ENCODE results near the gene PRPF38A. TPM values are rescaled to one million over a fixed set of nuclear protein-coding genes. Genes with fewer than 3 reads are reported as not detected.

PRPF38A gene
- total RNA-seq (2013) = 25.4 TPM
- polyA plus RNA-seq (10 to 100 TPM; 19.7 to 30.9 (median 25.2) TPM), polyA minus RNA-seq (9.0 and 15.7 TPM in 2 replicates), total RNA-seq (15.6 to 55.6 (median 44.5) reads per million in 11 experiments)

- peak within 1 kb of the TSS; percentile 98 for H2AFZ ChIP-seq (ENCODE audit: insufficient read depth, low read depth, low read length, poor library complexity, severe bottlenecking)
- H3K27ac ChIP-seq (ENCODE audit: low read depth in 1 of 2, low read length in 2 of 2) = peak within 1 kb of the TSS; percentile 90 to 99
- no peaks in the 10 kb centered on the region for H3K9me3 ChIP-seq (replicated peaks in 1 of 2; ENCODE audit: control insufficient read depth in 1 of 2, insufficient read depth in 1 of 2, low read length in 2 of 2)
- H3K4me3 ChIP-seq (replicated peaks in 1 of 3; ENCODE audit: low read depth in 2 of 3, low read length in 3 of 3) = peak within 1 kb of the TSS; percentile 98 to 99 (median 98)
- peaks cover 27 to 32% of the 10 kb centered on the region in 2 donors for H3K4me1 ChIP-seq (ENCODE audit: control insufficient read depth in 1 of 2, insufficient read depth in 2 of 2, low read length in 2 of 2)
- peak within 1 kb of the TSS; percentile 98 to 99 (median 98) for H3K27ac Mint-ChIP-seq
- peak within 1 kb of the TSS; percentile 90 for H3K9ac ChIP-seq (ENCODE audit: insufficient read depth, low read length, poor library complexity, severe bottlenecking)
- H3K9me3 Mint-ChIP-seq = peaks cover 0 to 3% (median 0%) of the 10 kb centered on the region in 7 donors
- H4K20me1 ChIP-seq (ENCODE audit: insufficient read depth, low read length) = no peaks in the 10 kb centered on the region
- under 1% methylated on average over 37 of the region's 57 CpGs for WGBS (ENCODE audit: insufficient coverage)
- H3K4me3 Mint-ChIP-seq = peak within 1 kb of the TSS; percentile 100
- no peaks in the 10 kb centered on the region for H3K27me3 ChIP-seq (ENCODE audit: control insufficient read depth in 2 of 2, insufficient read depth in 2 of 2, low read length in 2 of 2)
- peak; percentile 94 to 97 (median 96) for DNase-seq
- peaks cover 27 to 49% of the 10 kb centered on the region in 2 donors for H3K36me3 Mint-ChIP-seq
- peaks cover 0 to 1% (median 0%) of the 10 kb centered on the region in 3 donors for H3K27me3 Mint-ChIP-seq (ENCODE audit: low read depth in 3 of 3)
- H3K4me1 Mint-ChIP-seq = peaks cover 30% of the 10 kb centered on the region
- H3K36me3 ChIP-seq (replicated peaks in 1 of 2; ENCODE audit: control insufficient read depth in 1 of 2, insufficient read depth in 2 of 2, low read length in 2 of 2) = peaks cover 21 to 49% of the 10 kb centered on the region in 2 donors
- peaks cover 88% of the 10 kb centered on the region for H3K79me2 ChIP-seq (ENCODE audit: insufficient read depth, low read length)
- TF ChIP-seq, protein P1, sequence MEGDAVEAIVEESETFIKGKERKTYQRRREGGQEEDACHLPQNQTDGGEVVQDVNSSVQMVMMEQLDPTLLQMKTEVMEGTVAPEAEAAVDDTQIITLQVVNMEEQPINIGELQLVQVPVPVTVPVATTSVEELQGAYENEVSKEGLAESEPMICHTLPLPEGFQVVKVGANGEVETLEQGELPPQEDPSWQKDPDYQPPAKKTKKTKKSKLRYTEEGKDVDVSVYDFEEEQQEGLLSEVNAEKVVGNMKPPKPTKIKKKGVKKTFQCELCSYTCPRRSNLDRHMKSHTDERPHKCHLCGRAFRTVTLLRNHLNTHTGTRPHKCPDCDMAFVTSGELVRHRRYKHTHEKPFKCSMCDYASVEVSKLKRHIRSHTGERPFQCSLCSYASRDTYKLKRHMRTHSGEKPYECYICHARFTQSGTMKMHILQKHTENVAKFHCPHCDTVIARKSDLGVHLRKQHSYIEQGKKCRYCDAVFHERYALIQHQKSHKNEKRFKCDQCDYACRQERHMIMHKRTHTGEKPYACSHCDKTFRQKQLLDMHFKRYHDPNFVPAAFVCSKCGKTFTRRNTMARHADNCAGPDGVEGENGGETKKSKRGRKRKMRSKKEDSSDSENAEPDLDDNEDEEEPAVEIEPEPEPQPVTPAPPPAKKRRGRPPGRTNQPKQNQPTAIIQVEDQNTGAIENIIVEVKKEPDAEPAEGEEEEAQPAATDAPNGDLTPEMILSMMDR (IDR thresholded peaks at IDR 0.05) = peak; percentile 50
- H3K4me2 ChIP-seq (replicated peaks; ENCODE audit: extremely low read depth, low read length, poor library complexity, severe bottlenecking) = peak within 1 kb of the TSS; percentile 82
- intact Hi-C loops (cut with micrococcal nuclease) = loop anchor here (1.0 to 10.0 kb wide), 7 partner anchors 39 to 530 kb away; partner anchors contain the start of genes NRDC (in 2 of the 2), BTF3L4 (in 1 of the 2), COA7 (in 1 of the 2) and TUT4 (in 1 of the 2)
Observed at GRCh38 chr1:52404116-52404974, at the start of gene PRPF38A, which contains the start of gene ORC1. Gene PRPF38A (plus strand): TSS chr1:52404602. CDS start chr1:52404750, 148 bp downstream. Gene ORC1 (minus strand): TSS chr1:52404423. CDS start chr1:52402223, 2,200 bp downstream.

DNA sequence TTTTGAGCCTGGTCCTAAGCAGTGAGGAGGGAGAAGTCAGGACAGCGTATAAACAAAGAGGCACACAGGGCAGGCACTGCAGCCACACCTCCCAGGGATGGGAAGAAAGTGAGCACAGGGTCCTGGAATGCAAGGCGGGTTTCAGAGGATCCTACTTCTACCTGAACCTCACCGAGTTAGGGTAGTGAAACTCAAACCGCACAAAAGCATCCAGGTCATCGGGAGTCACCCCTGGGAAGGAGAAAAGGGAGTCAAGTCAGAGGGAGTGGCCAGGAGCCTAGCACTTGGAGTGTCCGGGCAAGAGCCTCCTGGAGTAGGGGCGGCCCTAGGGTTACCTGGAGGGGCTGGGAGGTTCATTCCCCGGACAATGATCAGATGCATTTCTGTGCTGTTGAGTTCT lies 49.0 kb upstream of the PRPF38A start:
- H4K20me1 ChIP-seq (ENCODE audit: insufficient read depth, low read length) = no peaks in the 10 kb centered on the region
- no peak overlapping the region for H2AFZ ChIP-seq (ENCODE audit: insufficient read depth, low read depth, low read length, poor library complexity, severe bottlenecking)
- no peaks in the 10 kb centered on the region for H3K4me1 ChIP-seq (ENCODE audit: control insufficient read depth in 1 of 2, insufficient read depth in 2 of 2, low read length in 2 of 2)
- H3K4me3 ChIP-seq (replicated peaks in 1 of 3; ENCODE audit: low read depth in 2 of 3, low read length in 3 of 3) = no peak overlapping the region
- DNase-seq = no peak
- WGBS (ENCODE audit: insufficient coverage) = 93% methylated on average over 7 of the region's 8 CpGs
- H3K9ac ChIP-seq (ENCODE audit: insufficient read depth, low read length, poor library complexity, severe bottlenecking) = no peak overlapping the region
- H3K27ac ChIP-seq (ENCODE audit: low read depth in 1 of 2, low read length in 2 of 2) = no peak overlapping the region
- no peaks in the 10 kb centered on the region for H3K27me3 ChIP-seq (ENCODE audit: control insufficient read depth in 2 of 2, insufficient read depth in 2 of 2, low read length in 2 of 2)
- H3K4me1 Mint-ChIP-seq = no peaks in the 10 kb centered on the region
- H3K36me3 ChIP-seq (replicated peaks in 1 of 2; ENCODE audit: control insufficient read depth in 1 of 2, insufficient read depth in 2 of 2, low read length in 2 of 2) = peaks cover 85 to 99% of the 10 kb centered on the region in 2 donors
- H3K9me3 Mint-ChIP-seq = peaks cover 0 to 2% (median 0%) of the 10 kb centered on the region in 7 donors
- no peak overlapping the region for H3K4me2 ChIP-seq (replicated peaks; ENCODE audit: extremely low read depth, low read length, poor library complexity, severe bottlenecking)
- intact Hi-C loops (cut with micrococcal nuclease) = no loop called here
- H3K4me3 Mint-ChIP-seq = no peak overlapping the region
- H3K27ac Mint-ChIP-seq = peak overlapping the region in 2 of 7 donors; percentile 1 to 31
- H3K27me3 Mint-ChIP-seq (ENCODE audit: low read depth in 3 of 3) = no peaks in the 10 kb centered on the region
- no peaks in the 10 kb centered on the region for H3K79me2 ChIP-seq (ENCODE audit: insufficient read depth, low read length)
- peaks cover 84 to 97% of the 10 kb centered on the region in 2 donors for H3K36me3 Mint-ChIP-seq
- TF ChIP-seq, protein P1 (IDR thresholded peaks at IDR 0.05) = no peak
- H3K9me3 ChIP-seq (replicated peaks in 1 of 2; ENCODE audit: control insufficient read depth in 1 of 2, insufficient read depth in 1 of 2, low read length in 2 of 2) = no peaks in the 10 kb centered on the region

All from CD14-positive monocyte (primary cell).